ENCODE data around the gene NLK.

The NLK gene

GRCh38 chr17:28053044-28053670 lies 10.7 kb downstream of the NLK start:
- TF ChIP-seq, protein P1, sequence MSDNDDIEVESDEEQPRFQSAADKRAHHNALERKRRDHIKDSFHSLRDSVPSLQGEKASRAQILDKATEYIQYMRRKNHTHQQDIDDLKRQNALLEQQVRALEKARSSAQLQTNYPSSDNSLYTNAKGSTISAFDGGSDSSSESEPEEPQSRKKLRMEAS (IDR thresholded peaks at IDR 0.05; ENCODE audit: low read depth, low read length), result no peak
- TF ChIP-seq, protein P2, sequence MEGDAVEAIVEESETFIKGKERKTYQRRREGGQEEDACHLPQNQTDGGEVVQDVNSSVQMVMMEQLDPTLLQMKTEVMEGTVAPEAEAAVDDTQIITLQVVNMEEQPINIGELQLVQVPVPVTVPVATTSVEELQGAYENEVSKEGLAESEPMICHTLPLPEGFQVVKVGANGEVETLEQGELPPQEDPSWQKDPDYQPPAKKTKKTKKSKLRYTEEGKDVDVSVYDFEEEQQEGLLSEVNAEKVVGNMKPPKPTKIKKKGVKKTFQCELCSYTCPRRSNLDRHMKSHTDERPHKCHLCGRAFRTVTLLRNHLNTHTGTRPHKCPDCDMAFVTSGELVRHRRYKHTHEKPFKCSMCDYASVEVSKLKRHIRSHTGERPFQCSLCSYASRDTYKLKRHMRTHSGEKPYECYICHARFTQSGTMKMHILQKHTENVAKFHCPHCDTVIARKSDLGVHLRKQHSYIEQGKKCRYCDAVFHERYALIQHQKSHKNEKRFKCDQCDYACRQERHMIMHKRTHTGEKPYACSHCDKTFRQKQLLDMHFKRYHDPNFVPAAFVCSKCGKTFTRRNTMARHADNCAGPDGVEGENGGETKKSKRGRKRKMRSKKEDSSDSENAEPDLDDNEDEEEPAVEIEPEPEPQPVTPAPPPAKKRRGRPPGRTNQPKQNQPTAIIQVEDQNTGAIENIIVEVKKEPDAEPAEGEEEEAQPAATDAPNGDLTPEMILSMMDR (IDR thresholded peaks at IDR 0.05; ENCODE audit: low read depth, low read length), result no peak
- TF ChIP-seq MYC (IDR thresholded peaks at IDR 0.05; ENCODE audit: low read depth, low read length) (no peak), POLR2A (IDR thresholded peaks at IDR 0.05; ENCODE audit: extremely low read depth, insufficient read length) (no peak)
- no peak for DNase-seq (ENCODE audit: low read depth)

GRCh38 chr17:28053725-28054124 lies 11.2 kb downstream of the NLK start:
- no peak for TF ChIP-seq POLR2A (IDR thresholded peaks at IDR 0.05; ENCODE audit: extremely low read depth, insufficient read length)
- TF ChIP-seq MYC (IDR thresholded peaks at IDR 0.05; ENCODE audit: low read depth, low read length), result no peak
- TF ChIP-seq, protein P1 (IDR thresholded peaks at IDR 0.05; ENCODE audit: low read depth, low read length), result no peak
- TF ChIP-seq, protein P2 (IDR thresholded peaks at IDR 0.05; ENCODE audit: low read depth, low read length), result no peak
- DNase-seq (ENCODE audit: low read depth), result no peak

More at GRCh38 chr17:28053044-28053670, 10.7 kb downstream of the NLK start:
- no peak overlapping the region for H3K4me3 ChIP-seq (ENCODE audit: low read depth, low read length)

GRCh38 chr17:28055546-28056275 lies 13.2 kb downstream of the NLK start:
- no peak for DNase-seq (ENCODE audit: low read depth)
- TF ChIP-seq, protein P2 (IDR thresholded peaks at IDR 0.05; ENCODE audit: low read depth, low read length), result no peak
- TF ChIP-seq, protein P1 (IDR thresholded peaks at IDR 0.05; ENCODE audit: low read depth, low read length), result no peak
- TF ChIP-seq MYC (IDR thresholded peaks at IDR 0.05; ENCODE audit: low read depth, low read length) (no peak), POLR2A (IDR thresholded peaks at IDR 0.05; ENCODE audit: extremely low read depth, insufficient read length) (no peak)
- H3K4me3 ChIP-seq (ENCODE audit: low read depth, low read length), result no peak overlapping the region

More at GRCh38 chr17:28053725-28054124, 11.2 kb downstream of the NLK start:
- H3K4me3 ChIP-seq (ENCODE audit: low read depth, low read length), result no peak overlapping the region

- TF ChIP-seq, protein P1 (IDR thresholded peaks at IDR 0.05; ENCODE audit: low read depth, low read length), result no peak
- TF ChIP-seq MYC (IDR thresholded peaks at IDR 0.05; ENCODE audit: low read depth, low read length) (no peak), POLR2A (IDR thresholded peaks at IDR 0.05; ENCODE audit: extremely low read depth, insufficient read length) (no peak)
- TF ChIP-seq, protein P2 (IDR thresholded peaks at IDR 0.05; ENCODE audit: low read depth, low read length), result no peak
- no peak for DNase-seq (ENCODE audit: low read depth)
- no peak overlapping the region for H3K4me3 ChIP-seq (ENCODE audit: low read depth, low read length)
Measured at GRCh38 chr17:28056276-28056620, 13.8 kb downstream of the NLK start.

GRCh38 chr17:28057731-28058246 lies 15.3 kb downstream of the NLK start:
- DNase-seq (ENCODE audit: low read depth), result peak; percentile 25
- H3K4me3 ChIP-seq (ENCODE audit: low read depth, low read length), result no peak overlapping the region
- TF ChIP-seq, protein P1 (IDR thresholded peaks at IDR 0.05; ENCODE audit: low read depth, low read length), result no peak
- TF ChIP-seq, protein P2 (IDR thresholded peaks at IDR 0.05; ENCODE audit: low read depth, low read length), result no peak
- TF ChIP-seq POLR2A (IDR thresholded peaks at IDR 0.05; ENCODE audit: extremely low read depth, insufficient read length) (no peak), MYC (IDR thresholded peaks at IDR 0.05; ENCODE audit: low read depth, low read length) (no peak)
